NCI-H226 (cell line): ENCODE data around the gene PLOD2.

ENCODE experiments used
- DNase-seq: peaks from one replicate; pipeline ENCODE4 v3.0.0-alpha.2; 2015

Gene PLOD2

DNA sequence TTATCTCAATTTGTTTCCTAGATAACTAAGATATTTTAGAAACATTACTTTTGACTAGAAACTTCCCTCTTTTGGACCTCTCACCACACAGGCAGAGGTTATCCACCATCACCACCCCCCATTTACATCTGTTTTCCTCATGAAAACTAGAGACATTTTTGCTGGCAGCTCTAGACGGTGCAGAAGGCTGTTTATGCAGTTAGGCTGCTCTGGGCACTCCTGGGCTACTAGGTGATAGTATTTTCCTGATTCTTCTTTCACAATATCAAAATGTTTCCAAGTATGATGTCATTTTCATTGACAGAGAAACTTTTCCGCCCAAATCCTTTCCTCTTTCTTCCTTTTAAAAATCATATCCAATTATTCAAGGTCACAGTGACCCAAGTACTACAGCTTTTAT lies 67.1 kb downstream of the PLOD2 start:
- DNase-seq = no peak

DNA sequence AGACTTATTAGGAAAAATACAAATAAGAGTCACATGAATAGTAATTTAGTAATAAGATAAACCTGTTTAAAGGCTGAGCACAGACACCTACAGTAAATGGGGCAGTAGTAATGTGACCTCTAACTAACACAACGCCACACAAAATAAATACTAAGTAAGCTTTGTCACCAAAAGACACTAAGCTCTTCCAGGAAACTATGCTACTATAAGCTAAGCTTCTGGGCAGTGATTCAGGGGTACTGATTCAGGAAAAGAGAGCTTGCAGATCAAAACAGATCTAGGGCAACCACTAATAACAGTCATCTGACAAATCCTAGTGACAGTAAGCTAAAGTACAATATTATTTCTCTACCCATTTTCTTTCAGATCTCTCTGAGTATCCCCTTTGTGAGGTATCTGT lies 68.8 kb downstream of the PLOD2 start:
- no peak for DNase-seq

- DNase-seq = no peak
These were observed 69.6 kb downstream of the PLOD2 start for GRCh38 chr3:146091397-146091796.

GRCh38 chr3:146090521-146090920 lies 70.5 kb downstream of the PLOD2 start:
- no peak for DNase-seq

GRCh38 chr3:146088840-146089239 lies 72.1 kb downstream of the PLOD2 start:
- DNase-seq = no peak

DNA sequence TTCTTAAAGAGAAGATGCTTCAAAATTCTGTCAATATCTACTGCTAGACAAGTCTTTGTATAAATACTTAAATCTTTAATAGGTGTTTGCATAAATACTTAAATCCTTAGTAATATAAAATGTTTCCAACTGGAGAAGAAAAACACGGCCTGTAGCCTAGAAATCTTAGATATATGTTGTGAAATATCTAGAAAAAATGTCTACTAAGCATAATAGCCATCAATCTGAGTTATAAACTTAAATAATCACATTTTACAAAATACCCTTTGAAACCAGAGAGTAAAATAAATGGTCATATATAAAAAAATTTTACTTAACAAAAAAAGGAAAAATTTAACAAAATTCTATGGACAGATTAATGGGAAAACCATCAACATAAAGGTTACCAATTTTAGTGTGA lies 73.9 kb downstream of the PLOD2 start:
- DNase-seq = no peak

GRCh38 chr3:146086211-146086610 lies 74.8 kb downstream of the PLOD2 start:
- DNase-seq = no peak

DNA sequence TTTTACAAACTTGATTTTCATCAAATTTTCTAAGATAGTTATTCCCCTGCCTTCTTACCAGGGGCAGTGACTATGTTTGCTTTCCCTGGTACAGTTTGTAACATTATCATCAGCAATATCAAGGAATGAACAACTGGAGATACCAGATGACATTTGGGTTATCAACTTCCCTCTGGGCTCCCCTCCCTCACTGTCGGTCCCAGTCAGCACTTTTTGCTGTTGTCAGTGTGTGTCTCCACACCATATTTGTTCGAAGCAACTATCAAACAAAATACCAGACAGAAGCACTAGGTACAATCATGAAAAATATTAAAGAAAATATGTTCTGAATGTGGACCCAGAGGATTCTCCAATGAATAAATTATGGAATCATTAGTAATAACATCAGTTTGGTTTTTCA lies 75.3 kb downstream of the PLOD2 start:
- no peak for DNase-seq

DNA sequence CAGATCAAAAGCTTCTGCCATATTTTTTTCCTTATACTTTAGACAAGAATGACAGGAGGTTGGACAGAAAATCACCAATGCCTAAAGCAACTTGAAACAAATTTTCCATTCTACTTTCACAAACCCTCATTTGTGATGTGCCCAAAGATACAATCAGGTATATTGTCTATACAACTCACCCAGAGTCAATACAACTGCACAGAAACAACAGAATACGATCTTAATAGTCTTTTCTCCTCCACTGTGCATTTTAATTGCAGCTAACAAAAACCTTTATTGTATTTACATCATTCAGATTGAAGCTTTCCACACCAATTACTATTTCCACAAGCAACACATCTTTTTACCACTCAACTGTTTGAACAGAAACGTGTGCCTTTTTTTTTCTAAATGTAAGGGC lies 80.4 kb downstream of the PLOD2 start:
- no peak for DNase-seq

GRCh38 chr3:146078031-146078430 lies 83.0 kb downstream of the PLOD2 start:
- no peak for DNase-seq

DNA sequence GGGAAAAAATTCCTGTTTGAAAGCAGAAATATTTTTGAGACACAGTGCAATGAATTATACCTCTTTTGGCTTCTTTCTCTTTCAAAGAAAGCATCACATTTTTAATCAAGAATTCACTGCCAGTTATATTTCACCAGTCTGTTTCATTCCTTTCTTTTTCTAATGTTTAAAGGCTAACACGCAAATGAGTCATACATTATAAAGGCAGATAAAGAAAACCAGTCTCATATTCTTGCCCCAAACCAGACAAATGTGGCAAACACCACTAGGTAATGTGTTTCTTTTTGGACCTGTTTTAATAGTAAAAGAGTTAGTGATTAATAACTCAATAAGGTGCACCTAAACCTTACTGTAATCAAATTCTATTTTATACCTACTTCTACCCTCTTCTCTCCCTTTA lies 83.8 kb downstream of the PLOD2 start:
- DNase-seq = peak; percentile 35

- DNase-seq = no peak
These were observed 88.2 kb downstream of the PLOD2 start for GRCh38 chr3:146072824-146073223.

DNA sequence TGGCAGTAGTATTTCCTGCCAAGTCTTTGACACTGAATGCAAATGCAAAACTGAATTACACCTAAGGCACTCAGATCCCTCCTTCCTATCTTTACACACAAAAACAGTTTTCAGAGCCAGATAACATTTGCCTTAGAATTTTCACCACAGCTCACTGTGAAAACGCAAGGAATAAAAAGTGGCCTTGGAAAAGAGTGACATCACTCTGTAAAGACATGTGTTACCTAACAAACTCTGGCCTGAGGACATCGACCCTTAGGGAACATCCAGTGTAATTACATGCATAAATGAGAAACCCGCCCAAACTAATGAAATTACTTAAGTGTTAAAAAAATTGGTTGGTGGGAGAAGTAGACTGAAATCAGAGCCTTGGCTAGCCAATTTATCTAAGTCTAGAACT lies 88.9 kb downstream of the PLOD2 start:
- no peak for DNase-seq

- DNase-seq = peak; percentile 66
These were observed 89.4 kb downstream of the PLOD2 start for GRCh38 chr3:146071632-146072031.

DNA sequence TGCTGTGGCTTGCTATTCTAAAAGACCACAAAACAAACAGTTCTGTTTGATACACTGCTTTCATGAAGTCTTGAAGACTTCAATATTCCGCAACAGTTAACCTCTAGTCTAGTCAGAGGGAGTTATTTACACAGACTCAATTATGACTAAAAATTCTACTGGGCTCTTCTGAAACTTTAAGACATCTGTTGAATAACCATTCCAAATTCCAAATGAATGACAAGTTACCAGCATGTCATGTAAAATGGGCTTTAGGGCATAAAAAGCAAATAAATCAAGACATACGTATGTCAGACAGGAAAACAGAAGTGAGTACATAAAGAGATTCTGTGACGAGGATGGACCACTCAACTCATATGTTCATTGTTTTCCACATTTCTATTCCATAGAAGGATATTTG lies 93.9 kb downstream of the PLOD2 start:
- DNase-seq = peak; percentile 32

- DNase-seq = no peak
These were observed 95.4 kb downstream of the PLOD2 start for GRCh38 chr3:146065573-146066006.

DNA sequence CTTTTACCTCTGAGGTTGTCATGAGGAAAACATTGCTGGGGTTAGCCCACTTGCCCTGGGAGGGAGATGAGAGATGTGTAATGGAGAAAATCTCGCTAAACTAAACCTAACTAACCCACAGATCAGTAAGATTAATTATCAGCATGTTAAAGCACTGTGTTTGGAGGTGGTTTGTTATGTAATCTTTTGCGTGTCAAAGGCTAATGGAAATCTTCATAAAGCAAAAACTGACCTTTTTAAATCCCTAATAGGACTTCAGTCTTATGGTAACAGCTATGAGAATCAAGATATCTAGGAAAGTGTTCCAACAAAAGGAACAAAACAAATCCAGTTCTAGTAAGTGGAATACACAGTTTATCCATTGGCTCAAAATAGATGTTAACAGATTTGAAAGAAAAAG lies 102.7 kb downstream of the PLOD2 start:
- DNase-seq = no peak

- DNase-seq = peak; percentile 87
These were observed 108.1 kb downstream of the PLOD2 start for GRCh38 chr3:146052791-146053310.

- no peak for DNase-seq
These were observed 108.8 kb downstream of the PLOD2 start for GRCh38 chr3:146052056-146052790.

- DNase-seq = no peak
These were observed 110.3 kb downstream of the PLOD2 start for GRCh38 chr3:146050691-146051090.

GRCh38 chr3:146047485-146047884 lies 113.5 kb downstream of the PLOD2 start:
- no peak for DNase-seq

DNA sequence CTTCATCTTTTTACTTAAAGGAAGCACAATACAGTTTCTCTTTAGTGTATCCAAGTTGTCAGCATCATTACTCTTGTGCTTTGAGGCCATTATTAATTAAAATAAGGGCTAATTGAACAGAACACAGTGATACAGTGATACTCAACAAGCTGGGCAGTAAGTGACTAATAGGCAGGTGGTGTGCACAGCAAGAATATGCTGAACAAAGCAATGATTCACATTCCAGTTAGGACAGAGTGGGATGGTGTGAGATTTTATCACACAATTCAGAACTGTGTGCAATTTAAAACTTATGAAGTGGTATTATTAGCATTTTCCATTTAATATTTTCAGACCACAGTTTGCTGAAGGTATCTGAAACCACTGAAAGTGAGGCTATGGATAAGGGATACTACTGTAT lies 116.9 kb downstream of the PLOD2 start:
- DNase-seq = no peak

GRCh38 chr3:146040630-146041029 lies 120.4 kb downstream of the PLOD2 start:
- DNase-seq = no peak

DNA sequence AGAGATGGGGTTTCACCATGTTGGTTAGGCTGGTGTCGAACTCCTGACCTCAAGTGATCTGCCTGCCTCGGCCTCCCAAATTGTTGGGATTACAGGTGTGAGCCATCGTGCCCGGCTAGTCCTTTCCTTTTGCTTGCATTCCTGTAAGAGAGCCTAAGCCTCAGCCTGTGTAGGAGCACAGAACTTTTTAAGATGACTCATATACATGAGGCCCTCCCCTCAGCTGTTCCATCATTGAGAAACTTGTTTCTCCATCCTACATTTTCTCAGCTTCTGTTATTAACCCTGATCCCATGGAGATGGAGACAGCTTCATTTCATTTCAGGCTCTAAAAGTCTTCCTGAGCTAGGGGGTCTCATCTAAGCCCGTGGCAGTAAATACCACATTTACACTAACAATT lies 123.3 kb downstream of the PLOD2 start:
- DNase-seq = peak; percentile 65

DNA sequence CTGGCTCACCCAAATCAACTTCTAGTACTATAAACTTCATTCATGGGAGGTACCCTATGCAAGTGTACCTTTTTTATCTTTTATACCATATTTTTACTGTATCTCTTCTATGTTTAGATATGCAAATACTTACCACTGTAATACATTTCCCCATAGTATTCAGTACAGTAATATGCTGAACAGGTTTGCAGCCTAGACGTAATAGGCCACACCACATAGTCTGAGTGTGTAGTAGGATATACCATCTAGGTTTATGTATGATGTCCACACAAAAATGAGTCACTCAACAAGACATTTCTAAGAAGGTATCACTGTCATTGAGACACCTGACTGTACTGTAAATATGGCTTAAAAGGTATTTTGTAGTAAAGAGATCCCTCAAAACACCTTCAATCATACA lies 124.7 kb downstream of the PLOD2 start:
- DNase-seq = no peak
